Natural killer cell (primary cell): Measurements from ENCODE around the gene SNCG. TPM values are rescaled to one million over a fixed set of nuclear protein-coding genes. Genes with fewer than 3 reads are reported as not detected.

Experiments
- ATAC-seq, 3 donors: fragments of 150-1000 bp in 2 of 3; fragments of 200-7000 bp in 1 of 3; cut with Tn5 transposase; 1 replicate in 1 of 3; 2 replicates in 2 of 3; pipeline ENCODE4 v1.10.0; 2021; ENCODE audit warnings: mild to moderate bottlenecking in 2 of 3, moderate library complexity in 2 of 3
- DNase-seq, 2 donors: peaks; one replicate each; pipeline versions ENCODE4 v3.0.0 to v3.0.0-alpha.2; 2013 to 2021; ENCODE audit warnings: mixed read lengths in 1 of 2
- H3K27ac ChIP-seq: one replicate; pipeline ENCODE4 v1.5.1; 2013; ENCODE audit warnings: mild to moderate bottlenecking, low read length
- H3K27me3 ChIP-seq: one replicate; pipeline ENCODE4 v1.6.1; 2013; ENCODE audit warnings: low read length; ENCODE audit not compliant: control insufficient read depth, insufficient read depth
- H3K36me3 ChIP-seq: one replicate; pipeline ENCODE4 v1.6.1; 2013; ENCODE audit warnings: low read length; ENCODE audit not compliant: control insufficient read depth, insufficient read depth
- H3K4me1 ChIP-seq: one replicate; pipeline ENCODE4 v1.6.1; 2013; ENCODE audit warnings: low read length; ENCODE audit not compliant: control insufficient read depth, insufficient read depth
- H3K4me3 ChIP-seq: one replicate; pipeline ENCODE4 v1.5.1; 2013; ENCODE audit warnings: low read length
- H3K9me3 ChIP-seq: one replicate; pipeline ENCODE4 v1.6.1; 2013; ENCODE audit warnings: low read length; ENCODE audit not compliant: control insufficient read depth, insufficient read depth
- H3K27ac Mint-ChIP-seq, 2 donors: one replicate each; pipeline ENCODE4 v1.8.0; 2022; ENCODE audit warnings: mild to moderate bottlenecking in 2 of 2, mixed read lengths in 2 of 2, moderate library complexity in 1 of 2
- H3K27me3 Mint-ChIP-seq, 2 donors: one replicate each; pipeline ENCODE4 v1.8.0; 2022; ENCODE audit warnings: low read depth in 2 of 2, mixed read lengths in 2 of 2
- H3K36me3 Mint-ChIP-seq: one replicate; pipeline ENCODE4 v1.8.0; 2022; ENCODE audit warnings: mixed read lengths
- H3K4me1 Mint-ChIP-seq, 2 donors: one replicate each; pipeline ENCODE4 v1.8.0; 2022; ENCODE audit warnings: mixed read lengths in 2 of 2
- H3K4me3 Mint-ChIP-seq: one replicate; pipeline ENCODE4 v1.8.0; 2022; ENCODE audit warnings: mild to moderate bottlenecking, moderate library complexity, mixed read lengths
- H3K9me3 Mint-ChIP-seq, 2 donors: one replicate each; pipeline ENCODE4 v1.8.0; 2022; ENCODE audit warnings: mixed read lengths in 2 of 2
- WGBS: methylation state at CpG from one replicate; pipeline ENCODE4 v1.1.7; 2013; ENCODE audit warnings: missing lambda C conversion rate; ENCODE audit not compliant: insufficient coverage; 5-methylcytosine and 5-hydroxymethylcytosine counted together
- intact Hi-C: fragments of 100-400 bp; cut with micrococcal nuclease; formaldehyde crosslinking; loops from one replicate; pipeline ENCODE4 v1.14.2; 2022
- total RNA-seq, 4 donors: library from RNA; stranded (reverse); fragments of 120-200 nt in 1 of 4; gene quantifications; one replicate each; pipeline versions ENCODE4 v1.2.3 to v1.2.4, GENCODE V29; 2013 to 2022
- TF ChIP-seq, protein P1 (sequence below): fragments of 200-600 bp; IDR thresholded peaks from one replicate; pipeline ENCODE4 v1.8.0; 2022; ENCODE audit warnings: antibody characterized with exemption

SNCG gene
- total RNA-seq, 3 donors from 2014 or later (not counting 1 experiment from before 2014, with no cell fraction given), result not detected

DNA sequence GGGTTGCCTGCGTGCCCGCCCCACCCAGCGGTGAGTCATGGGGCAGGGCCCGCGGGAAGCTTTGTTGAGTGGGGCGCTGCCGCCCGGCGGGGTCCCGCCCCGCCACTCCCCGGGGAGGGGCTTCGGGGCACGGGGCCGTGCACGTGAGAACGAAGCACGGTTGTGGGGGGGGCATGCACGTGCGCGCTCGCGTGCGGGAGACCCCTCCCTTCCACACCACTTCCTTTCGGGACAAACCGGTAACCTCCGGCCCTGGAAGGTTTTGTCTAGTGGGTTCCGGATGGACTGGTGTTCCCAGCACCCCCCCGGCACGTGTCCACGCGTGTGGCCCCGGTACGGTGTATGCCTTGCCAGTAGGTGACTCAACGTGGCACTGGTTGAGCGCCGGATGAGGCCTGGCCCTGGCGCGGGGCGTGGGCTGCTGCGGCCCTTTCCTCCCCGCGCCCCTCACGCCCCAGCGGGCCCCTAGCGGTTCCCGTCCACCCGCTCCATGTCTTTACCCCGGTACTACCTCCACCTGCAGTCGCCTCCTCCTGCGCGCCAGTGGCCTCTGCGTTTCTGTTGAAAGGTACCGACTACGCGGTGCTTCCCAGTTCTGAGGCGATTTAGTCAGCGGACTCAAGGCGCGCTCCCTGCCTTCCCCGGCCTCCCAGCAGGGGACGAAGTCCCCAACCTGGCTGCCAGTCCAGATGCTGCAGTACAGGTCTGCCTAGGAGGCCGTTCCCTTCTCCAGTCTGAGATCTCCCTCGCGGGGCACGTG, 13.0 kb downstream of the SNCG start:
- Histone ChIP-seq H3K36me3 (no peaks in the 10 kb centered on the region), H3K4me1 (peaks cover 46% of the 10 kb centered on the region), H3K4me3 (peak overlapping the region; percentile 60), H3K27ac (peak overlapping the region; percentile 80), H3K9me3 (no peaks in the 10 kb centered on the region), H3K27me3 (no peaks in the 10 kb centered on the region)
- ATAC-seq, result peak; percentile 87 to 92 (median 88)
- TF ChIP-seq, protein P1, sequence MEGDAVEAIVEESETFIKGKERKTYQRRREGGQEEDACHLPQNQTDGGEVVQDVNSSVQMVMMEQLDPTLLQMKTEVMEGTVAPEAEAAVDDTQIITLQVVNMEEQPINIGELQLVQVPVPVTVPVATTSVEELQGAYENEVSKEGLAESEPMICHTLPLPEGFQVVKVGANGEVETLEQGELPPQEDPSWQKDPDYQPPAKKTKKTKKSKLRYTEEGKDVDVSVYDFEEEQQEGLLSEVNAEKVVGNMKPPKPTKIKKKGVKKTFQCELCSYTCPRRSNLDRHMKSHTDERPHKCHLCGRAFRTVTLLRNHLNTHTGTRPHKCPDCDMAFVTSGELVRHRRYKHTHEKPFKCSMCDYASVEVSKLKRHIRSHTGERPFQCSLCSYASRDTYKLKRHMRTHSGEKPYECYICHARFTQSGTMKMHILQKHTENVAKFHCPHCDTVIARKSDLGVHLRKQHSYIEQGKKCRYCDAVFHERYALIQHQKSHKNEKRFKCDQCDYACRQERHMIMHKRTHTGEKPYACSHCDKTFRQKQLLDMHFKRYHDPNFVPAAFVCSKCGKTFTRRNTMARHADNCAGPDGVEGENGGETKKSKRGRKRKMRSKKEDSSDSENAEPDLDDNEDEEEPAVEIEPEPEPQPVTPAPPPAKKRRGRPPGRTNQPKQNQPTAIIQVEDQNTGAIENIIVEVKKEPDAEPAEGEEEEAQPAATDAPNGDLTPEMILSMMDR, result no peak
- no peaks in the 10 kb centered on the region for H3K9me3 Mint-ChIP-seq
- H3K36me3 Mint-ChIP-seq, result no peaks in the 10 kb centered on the region
- H3K4me1 Mint-ChIP-seq, result peaks cover 7 to 33% of the 10 kb centered on the region in 2 donors
- WGBS, result 5% methylated on average over 66 of the region's 66 CpGs
- peaks cover 0 to 7% of the 10 kb centered on the region in 2 donors for H3K27me3 Mint-ChIP-seq
- peak overlapping the region; percentile 90 for H3K4me3 Mint-ChIP-seq
- intact Hi-C loops, result loop anchor here (1.0 kb wide), 1 partner anchor 123 kb away; the partner anchor contains the start of gene GLUD1
- peak overlapping the region; percentile 81 to 93 for H3K27ac Mint-ChIP-seq
- DNase-seq, result peak; percentile 85 to 94

- H3K9me3 Mint-ChIP-seq, result no peaks in the 10 kb centered on the region
- H3K27me3 Mint-ChIP-seq, result peaks cover 0 to 7% of the 10 kb centered on the region in 2 donors
- H3K36me3 Mint-ChIP-seq, result no peaks in the 10 kb centered on the region
- H3K27ac Mint-ChIP-seq, result peak overlapping the region in 1 of 2 donors; percentile 85
- no peaks in the 10 kb centered on the region for H3K27me3 ChIP-seq
- no peak overlapping the region for H3K27ac ChIP-seq
- TF ChIP-seq, protein P1, result no peak
- no peaks in the 10 kb centered on the region for H3K36me3 ChIP-seq
- intact Hi-C loops, result no loop called here
- H3K9me3 ChIP-seq, result no peaks in the 10 kb centered on the region
- ATAC-seq (no peak), DNase-seq (peak in 1 of 2 donors; percentile 37)
- peaks cover 4 to 26% of the 10 kb centered on the region in 2 donors for H3K4me1 Mint-ChIP-seq
- H3K4me1 ChIP-seq, result peaks cover 38% of the 10 kb centered on the region
- WGBS, result 96% methylated on average over 11 of the region's 11 CpGs
- peak overlapping the region; percentile 61 for H3K4me3 Mint-ChIP-seq
- no peak overlapping the region for H3K4me3 ChIP-seq
Measured at GRCh38 chr10:86972613-86973380, 14.4 kb downstream of the SNCG start.

- H3K4me1 ChIP-seq, result peaks cover 23% of the 10 kb centered on the region
- DNase-seq (no peak), ATAC-seq (no peak)
- intact Hi-C loops, result no loop called here
- 96% methylated on average over 6 of the region's 7 CpGs for WGBS
- Mint-ChIP-seq H3K4me3 (no peak overlapping the region), H3K27ac (no peak overlapping the region), H3K27me3 (peaks cover 0 to 7% of the 10 kb centered on the region in 2 donors), H3K4me1 (peaks cover 4 to 22% of the 10 kb centered on the region in 2 donors), H3K36me3 (no peaks in the 10 kb centered on the region), H3K9me3 (no peaks in the 10 kb centered on the region)
- H3K27me3 ChIP-seq, result no peaks in the 10 kb centered on the region
- H3K9me3 ChIP-seq, result no peaks in the 10 kb centered on the region
- no peak overlapping the region for H3K4me3 ChIP-seq
- TF ChIP-seq, protein P1, result no peak
- no peak overlapping the region for H3K27ac ChIP-seq
- H3K36me3 ChIP-seq, result no peaks in the 10 kb centered on the region
Measured at GRCh38 chr10:86974484-86974883, 16.1 kb downstream of the SNCG start.
